H9 (cell line): ENCODE measurements around the gene FAM177B. TPM values are rescaled to one million over a fixed set of nuclear protein-coding genes. Genes with fewer than 3 reads are reported as not detected.

Source experiments
- DNase-seq: peaks from one replicate; pipeline ENCODE4 v3.0.0-alpha.2; 2017
- H2AFZ ChIP-seq: one replicate; pipeline ENCODE4 v1.6.1; 2013; ENCODE audit warnings: mild to moderate bottlenecking, low read length, control low read depth, moderate library complexity
- H2AK5ac ChIP-seq: 2 replicates; pipeline ENCODE4 v1.6.1; 2013; ENCODE audit warnings: low read length, control low read depth, mixed read lengths; ENCODE audit not compliant: insufficient read length
- H2BK120ac ChIP-seq: one replicate; pipeline ENCODE4 v1.6.1; 2013; ENCODE audit warnings: low read depth, mild to moderate bottlenecking, low read length, control low read depth, inconsistent platforms; ENCODE audit not compliant: poor library complexity, severe bottlenecking
- H2BK12ac ChIP-seq: 2 replicates; pipeline ENCODE4 v1.6.1; 2013; ENCODE audit warnings: low read length, control low read depth, mixed read lengths, low read depth; ENCODE audit not compliant: insufficient read length
- H2BK15ac ChIP-seq: 2 replicates; pipeline ENCODE4 v1.6.1; 2013; ENCODE audit warnings: low read depth, low read length, control low read depth
- H2BK20ac ChIP-seq: one replicate; pipeline ENCODE4 v1.6.1; 2013; ENCODE audit warnings: low read depth, mild to moderate bottlenecking, low read length, control low read depth, inconsistent platforms; ENCODE audit not compliant: poor library complexity, severe bottlenecking
- H2BK5ac ChIP-seq: 2 replicates; pipeline ENCODE4 v1.6.1; 2013; ENCODE audit warnings: low read length, control low read depth, mixed read lengths; ENCODE audit not compliant: insufficient read length
- H3K14ac ChIP-seq: 2 replicates; pipeline ENCODE4 v1.6.1; 2013; ENCODE audit warnings: low read length, control low read depth; ENCODE audit not compliant: insufficient read depth
- H3K18ac ChIP-seq: 2 replicates; pipeline ENCODE4 v1.6.1; 2013; ENCODE audit warnings: low read depth, mild to moderate bottlenecking, mixed read lengths, low read length, control low read depth; ENCODE audit not compliant: insufficient read length
- H3K23ac ChIP-seq: 2 replicates; pipeline ENCODE4 v1.6.1; 2013; ENCODE audit warnings: low read length, control low read depth, mixed read lengths, low read depth; ENCODE audit not compliant: insufficient read length
- H3K23me2 ChIP-seq: 2 replicates; pipeline ENCODE4 v1.6.1; 2013; ENCODE audit warnings: low read depth, mild to moderate bottlenecking, mixed read lengths, low read length, control low read depth; ENCODE audit not compliant: insufficient read length, poor library complexity, severe bottlenecking
- H3K27ac ChIP-seq: 2 replicates; pipeline ENCODE4 v1.5.1; 2013; ENCODE audit warnings: low read length, control low read depth, mixed read lengths, low read depth; ENCODE audit not compliant: insufficient read length
- H3K27me3 ChIP-seq: 2 replicates; pipeline ENCODE4 v1.6.1; 2013; ENCODE audit warnings: low read length, control low read depth, inconsistent platforms; ENCODE audit not compliant: insufficient read depth
- H3K4ac ChIP-seq: 2 replicates; pipeline ENCODE4 v1.6.1; 2013; ENCODE audit warnings: low read depth, mild to moderate bottlenecking, control low read depth, inconsistent platforms, low read length, moderate library complexity
- H3K4me1 ChIP-seq: 2 replicates; pipeline ENCODE4 v1.6.1; 2013; ENCODE audit warnings: low read length, control low read depth, inconsistent platforms; ENCODE audit not compliant: insufficient read depth
- H3K4me2 ChIP-seq: 2 replicates; pipeline ENCODE4 v1.6.1; 2013; ENCODE audit warnings: low read length, control low read depth, mixed read lengths; ENCODE audit not compliant: insufficient read length, insufficient read depth
- H3K56ac ChIP-seq: 2 replicates; pipeline ENCODE4 v1.6.1; 2013; ENCODE audit warnings: low read depth, mild to moderate bottlenecking, mixed read lengths, low read length, control low read depth; ENCODE audit not compliant: insufficient read length
- H3K79me1 ChIP-seq: 2 replicates; pipeline ENCODE4 v1.6.1; 2013; ENCODE audit warnings: low read depth, mild to moderate bottlenecking, moderate library complexity, low read length, control low read depth, inconsistent platforms; ENCODE audit not compliant: insufficient read depth, poor library complexity, severe bottlenecking
- H3K79me2 ChIP-seq: 2 replicates; pipeline ENCODE4 v1.6.1; 2013; ENCODE audit warnings: low read length, control low read depth, inconsistent platforms; ENCODE audit not compliant: insufficient read depth
- H3K9ac ChIP-seq: 2 replicates; pipeline ENCODE4 v1.6.1; 2013; ENCODE audit warnings: low read length, control low read depth, mixed read lengths; ENCODE audit not compliant: insufficient read length; ENCODE audit errors: extremely low read depth
- H3K9me3 ChIP-seq: one replicate; pipeline ENCODE4 v1.6.1; 2013; ENCODE audit warnings: low read depth, low read length, inconsistent platforms; ENCODE audit not compliant: control insufficient read depth
- H3T11ph ChIP-seq: one replicate; pipeline ENCODE4 v1.6.1; 2013; ENCODE audit warnings: mild to moderate bottlenecking, low read length, control low read depth, inconsistent platforms
- H4K20me1 ChIP-seq: one replicate; pipeline ENCODE4 v1.6.1; 2013; ENCODE audit not compliant: control insufficient read depth, insufficient read length, insufficient read depth
- H4K5ac ChIP-seq: 2 replicates; pipeline ENCODE4 v1.6.1; 2013; ENCODE audit warnings: low read depth, mild to moderate bottlenecking, mixed read lengths, low read length, control low read depth; ENCODE audit not compliant: insufficient read length
- H4K8ac ChIP-seq: replicated peaks from 2 replicates; pipeline ENCODE4 v1.6.1; 2013; ENCODE audit warnings: low read length, control low read depth, mixed read lengths, low read depth; ENCODE audit not compliant: insufficient read length
- H4K91ac ChIP-seq: 2 replicates; pipeline ENCODE4 v1.6.1; 2013; ENCODE audit warnings: low read depth, mild to moderate bottlenecking, moderate library complexity, mixed read lengths, low read length, control low read depth; ENCODE audit not compliant: insufficient read length
- H3K27ac Mint-ChIP-seq, 3 experiments: 2 replicates in 2 of 3; 3 replicates in 1 of 3; pipeline ENCODE4 v1.8.0; 2020 to 2021; ENCODE audit warnings: mixed read lengths in 3 of 3, mild to moderate bottlenecking in 1 of 3, moderate library complexity in 1 of 3
- H3K27me3 Mint-ChIP-seq: 2 replicates; pipeline ENCODE4 v1.8.0; 2021; ENCODE audit warnings: low read depth, mild to moderate bottlenecking, moderate library complexity, mixed read lengths
- H3K36me3 Mint-ChIP-seq, 3 experiments: 2 replicates in 2 of 3; 3 replicates in 1 of 3; pipeline ENCODE4 v1.8.0; 2020 to 2021; ENCODE audit warnings: low read depth in 3 of 3, mixed read lengths in 3 of 3; ENCODE audit not compliant: insufficient read depth in 1 of 3
- H3K4me1 Mint-ChIP-seq, 2 experiments: 2 replicates each; pipeline ENCODE4 v1.8.0; 2020; ENCODE audit warnings: mixed read lengths in 2 of 2
- H3K4me3 Mint-ChIP-seq, 2 experiments: 2 replicates in 1 of 2; 3 replicates in 1 of 2; pipeline ENCODE4 v1.8.0; 2020 to 2021; ENCODE audit warnings: mild to moderate bottlenecking in 2 of 2, mixed read lengths in 2 of 2, moderate library complexity in 1 of 2
- H3K9me3 Mint-ChIP-seq, 2 experiments: 2 replicates in 1 of 2; 3 replicates in 1 of 2; pipeline ENCODE4 v1.8.0; 2020; ENCODE audit warnings: mild to moderate bottlenecking in 2 of 2, mixed read lengths in 2 of 2, moderate library complexity in 1 of 2
- CTCF ChIP-seq: fragments of 200-600 bp; sonication (generic); conservative IDR thresholded peaks from 3 replicates; pipeline ENCODE4 v1.8.0; 2021; ENCODE audit warnings: antibody characterized with exemption, mild to moderate bottlenecking
- WGBS: extraction: QIAGEN DNeasy Blood & Tissue Kit; methylation state at CpG from one replicate; pipeline ENCODE4 v1.1.7; 2013; ENCODE audit warnings: missing lambda C conversion rate, low lambda C conversion rate, mixed read lengths; ENCODE audit not compliant: insufficient read length; ENCODE audit errors: extremely low coverage; 5-methylcytosine and 5-hydroxymethylcytosine counted together
- total RNA-seq: library from RNA; stranded (reverse); gene quantifications from 2 replicates; pipeline ENCODE4 v1.2.1, GENCODE V29; 2021

The FAM177B gene
- total RNA-seq, 1 experiment from 2014 or later, result not detected

DNA sequence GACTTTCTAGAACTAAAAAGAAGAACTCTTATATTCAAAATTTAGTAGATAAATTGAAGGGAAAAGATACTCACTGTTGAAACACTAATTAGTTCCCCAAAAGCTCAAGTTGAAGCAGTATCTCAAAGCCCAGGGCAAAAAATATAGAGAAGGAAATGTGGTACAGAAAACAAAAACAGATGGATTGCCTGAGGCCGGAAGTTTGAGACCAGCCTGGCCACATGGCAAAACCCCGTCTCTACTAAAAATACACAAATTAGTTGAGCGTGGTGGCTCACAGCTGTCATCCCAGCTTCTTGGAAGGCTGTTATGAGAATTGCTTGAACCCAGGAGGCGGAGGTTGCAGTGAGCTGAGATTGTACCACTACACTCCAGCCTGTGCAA lies 36.0 kb downstream of the FAM177B start:
- no peak overlapping the region for H4K5ac ChIP-seq
- H4K20me1 ChIP-seq, result no peaks in the 10 kb centered on the region
- no peak overlapping the region for H2BK20ac ChIP-seq
- no peak for DNase-seq
- H3K27me3 ChIP-seq, result no peaks in the 10 kb centered on the region
- no peak overlapping the region for H2AFZ ChIP-seq
- H3K27ac Mint-ChIP-seq, result no peak overlapping the region
- H3K36me3 Mint-ChIP-seq, result peaks cover 8 to 27% (median 9%) of the 10 kb centered on the region in 3 experiments
- H3K9me3 Mint-ChIP-seq, result peaks cover 23 to 24% of the 10 kb centered on the region in 2 experiments
- H4K8ac ChIP-seq, result no peak overlapping the region
- no peaks in the 10 kb centered on the region for H3K23me2 ChIP-seq
- peaks cover 10% of the 10 kb centered on the region for H3K9me3 ChIP-seq
- no peak overlapping the region for H2BK120ac ChIP-seq
- no CpG with 5 or more reads among the region's 4 CpGs for WGBS
- no peak overlapping the region for H3K27ac ChIP-seq
- no peaks in the 10 kb centered on the region for H3K4me1 ChIP-seq
- no peak overlapping the region for H3K4ac ChIP-seq
- H2AK5ac ChIP-seq, result no peak overlapping the region
- peaks cover 8% of the 10 kb centered on the region for H3K27me3 Mint-ChIP-seq
- H3K9ac ChIP-seq, result no peak overlapping the region
- no peak overlapping the region for H3K14ac ChIP-seq
- H3K4me1 Mint-ChIP-seq, result no peaks in the 10 kb centered on the region
- no peak overlapping the region for H3K4me3 Mint-ChIP-seq
- no peaks in the 10 kb centered on the region for H3K79me2 ChIP-seq
- no peak overlapping the region for H4K91ac ChIP-seq
- no peaks in the 10 kb centered on the region for H3K79me1 ChIP-seq
- H2BK5ac ChIP-seq, result no peak overlapping the region
- H3T11ph ChIP-seq, result no peak overlapping the region
- no peak for TF ChIP-seq CTCF
- no peak overlapping the region for H2BK12ac ChIP-seq
- no peak overlapping the region for H3K56ac ChIP-seq
- no peak overlapping the region for H3K18ac ChIP-seq
- H2BK15ac ChIP-seq, result no peak overlapping the region
- no peak overlapping the region for H3K4me2 ChIP-seq
- H3K23ac ChIP-seq, result no peak overlapping the region
